Vagina (tissue), 2 donors: ENCODE measurements around the gene NFKBIZ. TPM values are rescaled to one million over a fixed set of nuclear protein-coding genes. Genes with fewer than 3 reads are reported as not detected.

Experiments
- DNase-seq, 2 donors: peaks; one replicate each; pipeline ENCODE4 v3.0.0-alpha.2; 2017; ENCODE audit errors: extremely low spot score in 2 of 2
- H3K27ac ChIP-seq: fragments of 200-600 bp; sonication (generic); one replicate; pipeline ENCODE4 v1.5.1; 2019
- H3K27me3 ChIP-seq: fragments of 200-600 bp; sonication (generic); one replicate; pipeline ENCODE4 v1.5.1; 2019
- H3K36me3 ChIP-seq, 2 donors: fragments of 200-600 bp; sonication (generic); one replicate each; pipeline ENCODE4 v1.5.1; 2017 to 2019
- H3K4me1 ChIP-seq: fragments of 200-600 bp; sonication (generic); one replicate; pipeline ENCODE4 v1.5.1; 2019
- H3K4me3 ChIP-seq, 2 donors: fragments of 200-600 bp; sonication (generic); 1 replicate in 1 of 2; 2 replicates in 1 of 2; pipeline ENCODE4 v1.5.1; 2016 to 2019
- H3K9me3 ChIP-seq: fragments of 200-600 bp; sonication (generic); one replicate; pipeline ENCODE4 v1.5.1; 2019
- CTCF ChIP-seq, 3 experiments: fragments of 450-650 bp in 2 of 3; fragments of 200-600 bp in 1 of 3; sonication (generic) in 1 of 3; IDR thresholded peaks; one replicate each; pipeline ENCODE4 v1.5.1; 2017 to 2019; ENCODE audit warnings: antibody characterized with exemption in 3 of 3, mild to moderate bottlenecking in 2 of 3, moderate library complexity in 2 of 3
- POLR2A ChIP-seq, 2 donors: fragments of 450-650 bp; IDR thresholded peaks; one replicate each; pipeline ENCODE4 v1.6.1; 2017; ENCODE audit warnings: antibody characterized with exemption in 2 of 2, mild to moderate bottlenecking in 2 of 2, moderate library complexity in 2 of 2
- POLR2AphosphoS5 ChIP-seq, 2 donors: sonication (generic); formaldehyde crosslinking; IDR thresholded peaks; one replicate each; pipeline ENCODE4 v1.9.0; 2017; ENCODE audit warnings: antibody characterized with exemption in 2 of 2, mild to moderate bottlenecking in 2 of 2, low read depth in 1 of 2; ENCODE audit not compliant: insufficient read depth in 1 of 2
- intact Hi-C: fragments of 100-400 bp; cut with DNase I; formaldehyde crosslinking; loops from one replicate; pipeline ENCODE4 v1.15.1; 2023
- total RNA-seq: library from RNA; depleted of rRNA; stranded (reverse); fragments of >200 nt; gene quantifications from one replicate; pipeline ENCODE4 v1.2.3, GENCODE V29; 2016

Gene NFKBIZ
- total RNA-seq, 1 donor from 2014 or later: 136 TPM

- no peaks in the 10 kb centered on the region for H3K27me3 ChIP-seq
- no peak overlapping the region for H3K4me3 ChIP-seq
- H3K9me3 ChIP-seq: no peaks in the 10 kb centered on the region
- TF ChIP-seq POLR2AphosphoS5 (IDR thresholded peaks at IDR 0.05; ENCODE audit: insufficient read depth in 1 of 2, low read depth in 1 of 2) (no peak), POLR2A (IDR thresholded peaks at IDR 0.05) (no peak), CTCF (IDR thresholded peaks at IDR 0.05) (no peak)
- intact Hi-C loops: loop anchor here (5.0 kb wide), 2 partner anchors 421 to 731 kb away; no protein-coding TSS in a partner anchor
- peaks cover 16% of the 10 kb centered on the region for H3K4me1 ChIP-seq
- no peak overlapping the region for H3K27ac ChIP-seq
- no peak for DNase-seq
- H3K36me3 ChIP-seq: peaks cover 0 to 8% of the 10 kb centered on the region in 2 donors
Measured at GRCh38 chr3:101806491-101806890, 42.8 kb upstream of the NFKBIZ start.

- no peak for DNase-seq
- Histone ChIP-seq H3K27ac (no peak overlapping the region), H3K4me3 (no peak overlapping the region), H3K27me3 (no peaks in the 10 kb centered on the region), H3K4me1 (peaks cover 16% of the 10 kb centered on the region), H3K36me3 (no peaks in the 10 kb centered on the region), H3K9me3 (no peaks in the 10 kb centered on the region)
- intact Hi-C loops: loop anchor here (5.0 kb wide), 2 partner anchors 419 to 729 kb away; no protein-coding TSS in a partner anchor
- TF ChIP-seq POLR2AphosphoS5 (IDR thresholded peaks at IDR 0.05; ENCODE audit: insufficient read depth in 1 of 2, low read depth in 1 of 2) (no peak), POLR2A (IDR thresholded peaks at IDR 0.05) (no peak), CTCF (IDR thresholded peaks at IDR 0.05) (no peak)
Measured at GRCh38 chr3:101807888-101808287, 41.4 kb upstream of the NFKBIZ start.

GRCh38 chr3:101809178-101810021 is 39.9 kb upstream of the NFKBIZ start:
- Histone ChIP-seq H3K4me3 (no peak overlapping the region), H3K9me3 (no peaks in the 10 kb centered on the region), H3K4me1 (peaks cover 16% of the 10 kb centered on the region), H3K36me3 (no peaks in the 10 kb centered on the region), H3K27ac (peak overlapping the region; percentile 53), H3K27me3 (no peaks in the 10 kb centered on the region)
- peak; percentile 41 to 78 (median 76) for TF ChIP-seq CTCF (IDR thresholded peaks at IDR 0.05)
- TF ChIP-seq POLR2A (IDR thresholded peaks at IDR 0.05): no peak
- TF ChIP-seq POLR2AphosphoS5 (IDR thresholded peaks at IDR 0.05; ENCODE audit: insufficient read depth in 1 of 2, low read depth in 1 of 2): peak in 1 of 2 donors; percentile 10
- DNase-seq: no peak
- intact Hi-C loops: loop anchor here (5.0 kb wide), 2 partner anchors 418 to 728 kb away; no protein-coding TSS in a partner anchor

GRCh38 chr3:101810022-101810418 is 39.3 kb upstream of the NFKBIZ start:
- intact Hi-C loops: no loop called here

More at GRCh38 chr3:101810022-101810418, 39.3 kb upstream of the NFKBIZ start:
- Histone ChIP-seq H3K27me3 (no peaks in the 10 kb centered on the region), H3K9me3 (no peaks in the 10 kb centered on the region), H3K36me3 (no peaks in the 10 kb centered on the region), H3K4me1 (peaks cover 16% of the 10 kb centered on the region), H3K4me3 (no peak overlapping the region), H3K27ac (peak overlapping the region; percentile 53)
- TF ChIP-seq POLR2A (IDR thresholded peaks at IDR 0.05): no peak
- TF ChIP-seq POLR2AphosphoS5 (IDR thresholded peaks at IDR 0.05; ENCODE audit: insufficient read depth in 1 of 2, low read depth in 1 of 2): no peak
- TF ChIP-seq CTCF (IDR thresholded peaks at IDR 0.05): no peak
- no peak for DNase-seq
